Measurements from ENCODE around the gene KLHL29. TPM values are rescaled to one million over a fixed set of nuclear protein-coding genes. Genes with fewer than 3 reads are reported as not detected.

Gene KLHL29
- total RNA-seq, 1 experiment from 2014 or later, result 3.4 TPM

- Histone ChIP-seq H3K36me3 (ENCODE audit: low read depth) (no peaks in the 10 kb centered on the region), H3K9me2 (ENCODE audit: insufficient read depth) (no peaks in the 10 kb centered on the region), H3K4me3 (no peak overlapping the region), H3K79me2 (ENCODE audit: low read depth) (no peaks in the 10 kb centered on the region), H3K9me3 (ENCODE audit: insufficient read depth, low read depth) (no peaks in the 10 kb centered on the region), H3K4me2 (no peak overlapping the region), H3K27ac (no peak overlapping the region), H2AFZ (no peak overlapping the region), H3F3A (ENCODE audit: insufficient read depth, low read depth) (0 out of 2 replicates have a peak, but pooled peaks cover 3% of the 10 kb centered on the region), H4K20me1 (ENCODE audit: insufficient read depth) (no peaks in the 10 kb centered on the region), H3K4me1 (replicated peaks; ENCODE audit: insufficient read depth) (peaks cover 17% of the 10 kb centered on the region), H3K27me3 (ENCODE audit: insufficient read depth, low read depth) (no peaks in the 10 kb centered on the region)
- TF ChIP-seq CTCF (conservative IDR thresholded peaks at IDR 0.05) (no peak), EZH2 (IDR thresholded peaks at IDR 0.05; ENCODE audit: low read depth) (no peak)
- intact Hi-C loops (cut with micrococcal nuclease; ENCODE audit: unreplicated experiment), result no loop called here
- no TSS peak for BruUV-seq (replicated peaks)
- POLR2A ChIA-PET (ENCODE audit: unreplicated experiment), result no interaction called here
- DNase-seq, result no peak
- CTCF ChIA-PET, result no interaction called here
These were observed 25.6 kb downstream of the KLHL29 start for GRCh38 chr2:23410596-23410995.

DNA sequence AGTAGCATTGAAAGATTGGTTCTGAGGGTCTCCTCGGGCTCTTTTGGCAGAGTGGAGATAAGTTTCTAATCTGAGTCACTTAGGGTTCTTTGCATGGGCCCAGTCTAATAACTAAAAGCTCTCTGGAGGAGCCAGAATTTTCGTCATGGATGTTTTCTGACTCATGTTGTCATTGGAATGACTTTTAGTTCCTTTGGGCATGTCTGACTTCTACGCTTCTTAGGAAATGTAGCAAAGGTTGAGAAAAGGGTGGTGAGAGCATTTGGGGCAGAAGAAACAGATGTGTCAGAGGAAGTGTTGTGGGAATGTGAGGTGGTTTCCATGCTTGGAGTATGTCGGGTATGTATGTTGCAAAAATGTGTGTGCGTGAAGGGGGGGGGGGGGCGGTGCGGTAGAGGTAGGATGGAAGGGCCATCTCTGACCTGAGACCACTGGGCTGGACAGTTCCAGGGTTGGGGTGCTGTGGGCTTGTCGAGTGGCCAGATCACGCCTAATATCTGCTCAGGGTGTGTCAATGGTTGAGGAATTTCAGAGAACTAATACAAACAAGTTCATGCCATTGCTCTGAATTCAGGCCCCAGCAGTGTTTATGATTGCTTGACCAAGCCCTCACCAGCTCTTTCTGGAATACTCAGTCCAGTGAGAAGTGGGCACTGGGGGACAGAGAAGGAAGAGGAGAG lies 26.9 kb downstream of the KLHL29 start:
- no peaks in the 10 kb centered on the region for H3K9me3 ChIP-seq (ENCODE audit: insufficient read depth, low read depth)
- H4K20me1 ChIP-seq (ENCODE audit: insufficient read depth), result no peaks in the 10 kb centered on the region
- H3K4me1 ChIP-seq (replicated peaks; ENCODE audit: insufficient read depth), result peaks cover 17% of the 10 kb centered on the region
- no peaks in the 10 kb centered on the region for H3K9me2 ChIP-seq (ENCODE audit: insufficient read depth)
- ChIA-PET CTCF (no interaction called here), POLR2A (ENCODE audit: unreplicated experiment) (no interaction called here)
- H3K4me2 ChIP-seq, result peak overlapping the region; percentile 29; the same call in 1 of the 2 replicates
- DNase-seq, result peak; percentile 14 to 64
- H3K27ac ChIP-seq, result no peak overlapping the region
- no peak overlapping the region for H2AFZ ChIP-seq
- 0 out of 2 replicates have a peak, but pooled peaks cover 3% of the 10 kb centered on the region for H3F3A ChIP-seq (ENCODE audit: insufficient read depth, low read depth)
- intact Hi-C loops (cut with micrococcal nuclease; ENCODE audit: unreplicated experiment), result no loop called here
- no peak overlapping the region for H3K4me3 ChIP-seq
- H3K36me3 ChIP-seq (ENCODE audit: low read depth), result no peaks in the 10 kb centered on the region
- no peaks in the 10 kb centered on the region for H3K79me2 ChIP-seq (ENCODE audit: low read depth)
- no peaks in the 10 kb centered on the region for H3K27me3 ChIP-seq (ENCODE audit: insufficient read depth, low read depth)
- BruUV-seq (replicated peaks), result no TSS peak
- TF ChIP-seq CTCF (conservative IDR thresholded peaks at IDR 0.05) (no peak), EZH2 (IDR thresholded peaks at IDR 0.05; ENCODE audit: low read depth) (no peak)

DNA sequence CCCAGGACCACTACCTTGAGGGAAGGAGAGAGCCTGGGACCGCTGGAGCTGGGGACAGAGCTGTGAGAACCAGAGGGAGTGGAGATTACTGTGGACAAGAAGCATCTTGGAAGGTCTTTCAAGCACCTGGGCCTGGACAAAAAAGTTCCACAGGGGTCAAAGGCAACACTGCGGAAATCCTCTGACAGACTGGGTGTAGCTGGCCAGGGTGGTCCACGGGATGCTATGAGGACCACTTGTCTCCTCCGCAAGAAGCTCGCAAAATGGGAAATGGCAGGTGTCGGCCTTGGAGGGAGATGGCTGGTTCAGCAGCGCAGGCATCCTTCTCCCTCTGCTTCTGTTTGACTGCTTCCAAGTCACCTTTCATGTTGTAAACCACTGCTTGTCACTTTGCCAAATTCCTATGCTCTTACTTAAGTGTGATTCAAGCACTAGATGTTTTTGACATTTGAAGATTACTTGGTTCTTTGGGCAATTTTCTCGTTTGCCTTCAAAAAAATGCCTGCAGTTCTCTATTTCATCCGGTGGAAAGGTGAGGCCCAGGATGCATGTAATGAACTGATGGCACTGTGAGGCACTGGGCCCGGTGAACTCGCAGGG lies 27.7 kb downstream of the KLHL29 start:
- H4K20me1 ChIP-seq (ENCODE audit: insufficient read depth), result no peaks in the 10 kb centered on the region
- H3K9me2 ChIP-seq (ENCODE audit: insufficient read depth), result no peaks in the 10 kb centered on the region
- DNase-seq, result peak in 1 of 2 experiments; percentile 73
- no peak overlapping the region for H3K27ac ChIP-seq
- no TSS peak for BruUV-seq (replicated peaks)
- H3F3A ChIP-seq (ENCODE audit: insufficient read depth, low read depth), result 0 out of 2 replicates have a peak, but pooled peaks cover 3% of the 10 kb centered on the region
- H3K4me1 ChIP-seq (replicated peaks; ENCODE audit: insufficient read depth), result peaks cover 17% of the 10 kb centered on the region
- H3K27me3 ChIP-seq (ENCODE audit: insufficient read depth, low read depth), result no peaks in the 10 kb centered on the region
- no peaks in the 10 kb centered on the region for H3K9me3 ChIP-seq (ENCODE audit: insufficient read depth, low read depth)
- H3K36me3 ChIP-seq (ENCODE audit: low read depth), result no peaks in the 10 kb centered on the region
- no peaks in the 10 kb centered on the region for H3K79me2 ChIP-seq (ENCODE audit: low read depth)
- H3K4me2 ChIP-seq, result peak overlapping the region; percentile 29; the same call in 1 of the 2 replicates
- intact Hi-C loops (cut with micrococcal nuclease; ENCODE audit: unreplicated experiment), result no loop called here
- TF ChIP-seq CTCF (conservative IDR thresholded peaks at IDR 0.05), result no peak
- no peak overlapping the region for H3K4me3 ChIP-seq
- ChIA-PET POLR2A (ENCODE audit: unreplicated experiment) (no interaction called here), CTCF (interaction anchor here (0.6 kb wide), 1 partner anchor 923 kb away, joined by 3 read pairs; no protein-coding TSS in a partner anchor)
- no peak overlapping the region for H2AFZ ChIP-seq
